KOPT-K1 (cell line): Measurements from ENCODE around the gene RANBP1.
"Not testable (repeated sequence)": the region's sequence is repeated elsewhere in the genome, so short reads cannot be mapped to it uniquely, and the experiment has no call there.

Experiments used
- H3K27ac ChIP-seq: fragments of 200-600 bp; sonication (generic); 2 replicates; pipeline ENCODE4 v1.5.1; 2016; ENCODE audit warnings: antibody characterized with exemption, mild to moderate bottlenecking, low read depth, low read length; ENCODE audit not compliant: poor library complexity, severe bottlenecking
- H3K36me3 ChIP-seq: fragments of 200-600 bp; sonication (generic); 2 replicates; pipeline ENCODE4 v1.5.1; 2017; ENCODE audit warnings: antibody characterized with exemption, mild to moderate bottlenecking, low read length, moderate library complexity; ENCODE audit not compliant: insufficient read depth
- H3K9me3 ChIP-seq: fragments of 200-600 bp; sonication (generic); 2 replicates; pipeline ENCODE4 v1.5.1; 2017; ENCODE audit warnings: antibody characterized with exemption, low read length, mild to moderate bottlenecking; ENCODE audit not compliant: insufficient read depth, poor library complexity, severe bottlenecking

Gene RANBP1

GRCh38 chr22:20151276-20151588 is 35.3 kb downstream of the RANBP1 start:
- H3K9me3 ChIP-seq = no peaks in the 10 kb centered on the region
- no peak overlapping the region for H3K27ac ChIP-seq
- no peaks in the 10 kb centered on the region for H3K36me3 ChIP-seq

GRCh38 chr22:20152464-20152890 is 36.6 kb downstream of the RANBP1 start:
- Histone ChIP-seq H3K9me3 (no peaks in the 10 kb centered on the region), H3K27ac (no peak overlapping the region), H3K36me3 (no peaks in the 10 kb centered on the region)

- no peak overlapping the region for H3K27ac ChIP-seq
- H3K9me3 ChIP-seq = no peaks in the 10 kb centered on the region
- no peaks in the 10 kb centered on the region for H3K36me3 ChIP-seq
Observed at GRCh38 chr22:20153945-20154344, 38.0 kb downstream of the RANBP1 start.

GRCh38 chr22:20154602-20155187 is 38.8 kb downstream of the RANBP1 start:
- Histone ChIP-seq H3K36me3 (no peaks in the 10 kb centered on the region), H3K27ac (no peak overlapping the region), H3K9me3 (no peaks in the 10 kb centered on the region)

- H3K36me3 ChIP-seq = no peaks in the 10 kb centered on the region
- no peaks in the 10 kb centered on the region for H3K9me3 ChIP-seq
- no peak overlapping the region for H3K27ac ChIP-seq
Observed at GRCh38 chr22:20155330-20156041, 39.6 kb downstream of the RANBP1 start.

GRCh38 chr22:20156042-20156389 is 40.1 kb downstream of the RANBP1 start:
- Histone ChIP-seq H3K36me3 (no peaks in the 10 kb centered on the region), H3K27ac (no peak overlapping the region), H3K9me3 (no peaks in the 10 kb centered on the region)

GRCh38 chr22:20156611-20157429 is 40.9 kb downstream of the RANBP1 start:
- no peak overlapping the region for H3K27ac ChIP-seq
- no peaks in the 10 kb centered on the region for H3K9me3 ChIP-seq
- H3K36me3 ChIP-seq = no peaks in the 10 kb centered on the region

DNA sequence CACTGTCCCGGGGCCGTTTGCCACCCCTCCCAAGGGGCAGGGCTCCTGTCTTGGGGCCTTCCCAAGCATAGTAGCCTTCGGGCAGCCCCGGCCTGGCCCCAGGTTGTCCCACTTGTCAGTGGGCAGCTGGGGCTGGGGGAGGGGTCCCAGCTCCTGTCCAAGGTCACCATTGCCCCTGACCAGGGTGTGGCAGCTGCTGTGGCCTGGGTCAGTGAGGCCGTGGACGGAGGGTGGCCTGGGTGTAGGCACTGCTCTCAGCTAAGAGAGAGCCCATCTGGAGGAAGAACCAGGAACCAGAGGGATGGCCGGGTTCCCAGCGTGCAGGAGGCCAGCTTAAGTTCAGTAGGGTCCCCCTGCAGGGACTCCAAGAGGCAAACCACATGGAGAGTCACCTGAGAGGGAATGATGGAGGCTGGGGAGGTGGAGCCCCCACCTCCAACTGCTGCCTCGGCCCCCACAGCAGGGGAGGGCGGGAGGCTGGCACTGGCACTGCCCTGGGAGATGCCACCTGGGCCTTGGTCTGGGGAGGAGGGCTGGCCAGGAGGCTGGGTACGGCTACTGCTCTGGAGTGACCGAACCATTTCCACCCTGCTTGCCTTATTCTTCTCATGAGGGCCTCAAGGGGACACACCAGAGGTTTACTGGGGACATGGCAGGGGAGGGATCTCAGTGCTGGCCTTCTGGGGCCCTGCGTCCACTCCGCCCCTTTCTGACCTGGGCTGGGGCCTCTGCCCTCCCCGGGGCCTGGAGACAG is 41.7 kb downstream of the RANBP1 start:
- H3K9me3 ChIP-seq = no peaks in the 10 kb centered on the region
- no peaks in the 10 kb centered on the region for H3K36me3 ChIP-seq
- no peak overlapping the region for H3K27ac ChIP-seq

DNA sequence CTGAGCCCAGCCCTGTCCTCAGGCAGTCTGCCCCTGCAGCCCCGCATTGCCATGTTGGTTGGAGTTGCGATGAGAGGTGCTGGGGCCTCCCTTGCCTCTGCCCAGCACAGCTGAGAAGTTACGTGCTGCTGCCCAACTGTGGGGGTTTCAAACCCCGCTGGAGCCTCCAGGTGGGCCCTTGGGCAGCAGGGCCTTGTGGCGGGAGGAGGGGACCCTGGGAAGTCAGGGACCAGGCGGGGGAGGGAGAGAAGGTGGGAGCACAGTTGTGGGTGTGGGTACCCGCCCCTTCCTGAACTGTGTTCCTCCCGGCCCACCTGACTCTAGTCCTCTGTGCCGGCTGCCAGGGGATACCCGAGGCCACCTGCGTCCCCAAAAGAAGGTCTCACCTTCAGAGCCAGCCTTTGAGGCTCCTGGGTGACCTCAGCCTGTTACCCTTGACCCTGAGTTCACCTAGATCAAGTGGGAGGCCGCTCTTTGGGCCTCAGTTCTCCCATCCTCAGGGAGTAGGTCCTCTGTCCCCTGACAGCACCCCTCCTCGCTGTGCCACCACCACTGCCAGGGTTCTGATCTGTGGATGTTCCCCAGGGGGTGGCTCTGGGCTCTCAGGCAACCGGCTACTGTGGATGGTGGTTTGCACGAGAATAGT is 42.6 kb downstream of the RANBP1 start:
- H3K36me3 ChIP-seq = no peaks in the 10 kb centered on the region
- no peak overlapping the region for H3K27ac ChIP-seq
- H3K9me3 ChIP-seq = no peaks in the 10 kb centered on the region

DNA sequence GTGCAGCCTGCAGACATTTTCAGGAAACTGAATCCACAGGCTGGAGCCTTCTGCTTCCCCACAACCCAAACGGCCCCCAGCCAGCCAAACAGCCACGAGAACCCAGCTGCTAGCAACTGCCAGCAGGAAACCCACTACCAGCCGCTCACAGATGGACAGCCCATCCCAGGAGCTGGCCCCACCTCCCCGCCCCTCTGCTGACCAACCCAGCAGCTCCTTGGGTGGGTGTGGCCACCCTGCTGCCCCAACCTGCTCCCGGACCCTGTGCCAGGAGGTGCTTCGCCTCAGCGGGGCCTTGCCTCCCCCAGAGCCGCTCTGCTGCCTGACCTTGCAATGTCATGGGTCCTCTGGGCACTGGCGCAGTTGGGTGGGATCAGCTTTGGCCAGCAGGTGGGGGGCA is 43.2 kb downstream of the RANBP1 start:
- H3K9me3 ChIP-seq = no peaks in the 10 kb centered on the region
- H3K36me3 ChIP-seq = no peaks in the 10 kb centered on the region
- no peak overlapping the region for H3K27ac ChIP-seq

DNA sequence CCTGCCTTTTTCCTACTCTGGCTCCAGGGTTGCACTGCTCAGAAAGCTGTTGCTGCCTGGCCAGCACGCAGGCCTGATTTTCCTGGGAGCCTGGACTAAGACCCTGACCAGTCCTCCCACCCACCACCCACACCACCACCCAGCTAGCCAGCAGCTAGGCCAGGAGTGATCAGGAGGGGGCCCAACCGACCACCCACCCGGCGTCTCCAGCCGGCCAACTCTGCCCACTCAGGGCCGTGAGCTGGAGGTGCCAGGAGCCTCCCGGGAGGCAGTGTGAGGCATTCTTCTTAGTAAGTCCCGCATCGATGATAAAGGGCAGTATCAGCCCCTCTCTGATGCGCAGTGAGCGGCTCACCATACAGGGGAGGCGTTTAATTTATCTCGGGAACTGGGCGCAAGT is 43.6 kb downstream of the RANBP1 start:
- H3K36me3 ChIP-seq, H3K27ac ChIP-seq: not testable (repeated sequence)

GRCh38 chr22:20160041-20160440 is 44.1 kb downstream of the RANBP1 start:
- no peaks in the 10 kb centered on the region for H3K9me3 ChIP-seq
- H3K27ac ChIP-seq = no peak overlapping the region
- no peaks in the 10 kb centered on the region for H3K36me3 ChIP-seq

More for the DNA sequence above, 43.6 kb downstream of the RANBP1 start:
- not testable (repeated sequence) for H3K9me3 ChIP-seq

DNA sequence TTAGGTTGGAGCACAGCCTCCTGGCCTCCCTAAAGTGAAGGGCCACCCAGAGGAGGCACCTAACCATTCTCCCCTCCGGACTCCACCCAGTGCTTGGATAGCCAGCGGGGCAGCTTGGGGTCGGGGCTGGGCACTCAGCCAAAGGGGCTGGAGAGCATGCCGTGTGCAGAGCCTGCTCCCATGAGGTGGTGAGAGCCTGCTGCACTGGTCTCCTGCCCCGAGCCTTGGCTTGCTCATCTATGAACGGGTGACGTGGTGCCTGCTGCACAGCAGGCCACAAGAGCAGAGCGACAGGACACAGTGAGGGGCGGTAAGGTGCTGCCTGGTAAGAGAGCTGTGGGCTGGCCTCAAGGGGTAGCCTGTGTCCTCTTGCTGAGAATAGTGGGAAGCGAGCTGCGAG is 49.0 kb downstream of the RANBP1 start:
- Histone ChIP-seq H3K9me3 (no peaks in the 10 kb centered on the region), H3K36me3 (no peaks in the 10 kb centered on the region), H3K27ac (no peak overlapping the region)

DNA sequence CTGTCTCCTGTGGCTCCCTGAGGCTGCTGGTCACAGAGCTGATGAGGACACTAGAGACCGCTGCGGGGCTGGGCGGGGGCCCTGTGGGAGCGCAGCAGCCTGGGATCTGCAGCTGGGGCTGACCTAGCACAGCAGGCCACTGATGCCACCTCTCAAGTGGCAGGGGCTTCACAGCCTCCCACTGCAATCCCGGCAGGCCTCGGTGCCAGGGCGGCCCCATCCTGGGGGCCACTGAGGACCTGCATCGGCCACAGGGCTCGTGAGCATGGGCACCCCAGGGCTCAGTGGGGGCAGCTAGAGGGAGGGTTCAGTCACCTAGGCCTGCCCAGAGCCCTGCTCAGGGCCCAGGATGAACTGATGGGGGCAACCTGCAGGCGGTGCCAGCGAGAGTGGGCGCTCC is 49.5 kb downstream of the RANBP1 start:
- Histone ChIP-seq H3K27ac (no peak overlapping the region), H3K9me3 (no peaks in the 10 kb centered on the region), H3K36me3 (no peaks in the 10 kb centered on the region)

DNA sequence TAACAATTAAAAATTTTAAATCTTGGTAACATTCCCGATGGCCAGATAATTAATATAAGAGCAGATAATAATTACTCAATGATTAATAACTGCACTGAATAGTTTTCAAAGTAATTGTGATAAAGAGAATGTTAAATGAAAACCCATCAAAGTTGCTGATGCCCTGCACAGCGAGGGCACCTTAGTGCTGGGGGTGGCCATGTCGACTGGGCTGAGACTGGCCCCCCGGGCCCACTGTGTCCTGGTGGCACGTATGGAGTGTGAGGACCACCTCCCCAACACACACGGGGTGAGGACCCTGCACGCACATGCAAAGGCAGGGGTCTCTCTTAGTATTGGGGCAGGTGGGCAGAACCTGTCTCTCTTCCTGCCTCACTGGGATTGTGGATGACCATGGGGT is 50.0 kb downstream of the RANBP1 start:
- Histone ChIP-seq H3K9me3 (no peaks in the 10 kb centered on the region), H3K27ac (no peak overlapping the region), H3K36me3 (no peaks in the 10 kb centered on the region)
